Endothelial cell (in vitro differentiated cells): ENCODE results near the gene DRC1. TPM values are rescaled to one million over a fixed set of nuclear protein-coding genes. Genes with fewer than 3 reads are reported as not detected.
"Not testable (repeated sequence)": the region's sequence is repeated elsewhere in the genome, so short reads cannot be mapped to it uniquely, and the experiment has no call there.

Source experiments
- DNase-seq: peaks from one replicate; pipeline ENCODE4 v3.0.0; 2021; ENCODE audit warnings: low spot score
- H3K27ac Mint-ChIP-seq: one replicate; pipeline ENCODE4 v1.8.0; 2021; ENCODE audit warnings: mixed read lengths, inconsistent platforms; ENCODE audit not compliant: unreplicated experiment
- H3K27me3 Mint-ChIP-seq: one replicate; pipeline ENCODE4 v1.8.0; 2021; ENCODE audit warnings: mild to moderate bottlenecking, moderate library complexity, mixed read lengths, inconsistent platforms; ENCODE audit not compliant: unreplicated experiment
- H3K36me3 Mint-ChIP-seq: one replicate; pipeline ENCODE4 v1.8.0; 2021; ENCODE audit warnings: mild to moderate bottlenecking, low read depth, mixed read lengths, inconsistent platforms; ENCODE audit not compliant: unreplicated experiment
- H3K4me1 Mint-ChIP-seq: one replicate; pipeline ENCODE4 v1.8.0; 2021; ENCODE audit warnings: mild to moderate bottlenecking, mixed read lengths, inconsistent platforms; ENCODE audit not compliant: unreplicated experiment
- H3K4me3 Mint-ChIP-seq: one replicate; pipeline ENCODE4 v1.8.0; 2021; ENCODE audit warnings: mild to moderate bottlenecking, mixed read lengths, inconsistent platforms; ENCODE audit not compliant: unreplicated experiment
- H3K9me3 Mint-ChIP-seq: one replicate; pipeline ENCODE4 v1.8.0; 2021; ENCODE audit warnings: mixed read lengths, inconsistent platforms; ENCODE audit not compliant: unreplicated experiment
- long read RNA-seq: library from polyadenylated mRNA; unstranded; transcript quantifications from one replicate; pipeline ENCODE4 v2.0.0, GENCODE V29; 2020; ENCODE audit not compliant: unreplicated experiment
- total RNA-seq: library from RNA; stranded (reverse); fragmentation: NEBNext Ultra II Directional; extraction: Animal tissue kit (Norgen Biotek cat#: 25700); gene quantifications from one replicate; pipeline ENCODE4 v1.2.1, GENCODE V29; 2021; ENCODE audit not compliant: unreplicated experiment
- TF ChIP-seq, protein P1 (sequence below): fragments of 200-600 bp; sonication (generic); IDR thresholded peaks from one replicate; pipeline ENCODE4 v1.5.0; 2021; ENCODE audit warnings: antibody characterized with exemption; ENCODE audit not compliant: unreplicated experiment

Gene DRC1
- total RNA-seq = 0.36 TPM
- long read RNA-seq = 0 reads

DNA sequence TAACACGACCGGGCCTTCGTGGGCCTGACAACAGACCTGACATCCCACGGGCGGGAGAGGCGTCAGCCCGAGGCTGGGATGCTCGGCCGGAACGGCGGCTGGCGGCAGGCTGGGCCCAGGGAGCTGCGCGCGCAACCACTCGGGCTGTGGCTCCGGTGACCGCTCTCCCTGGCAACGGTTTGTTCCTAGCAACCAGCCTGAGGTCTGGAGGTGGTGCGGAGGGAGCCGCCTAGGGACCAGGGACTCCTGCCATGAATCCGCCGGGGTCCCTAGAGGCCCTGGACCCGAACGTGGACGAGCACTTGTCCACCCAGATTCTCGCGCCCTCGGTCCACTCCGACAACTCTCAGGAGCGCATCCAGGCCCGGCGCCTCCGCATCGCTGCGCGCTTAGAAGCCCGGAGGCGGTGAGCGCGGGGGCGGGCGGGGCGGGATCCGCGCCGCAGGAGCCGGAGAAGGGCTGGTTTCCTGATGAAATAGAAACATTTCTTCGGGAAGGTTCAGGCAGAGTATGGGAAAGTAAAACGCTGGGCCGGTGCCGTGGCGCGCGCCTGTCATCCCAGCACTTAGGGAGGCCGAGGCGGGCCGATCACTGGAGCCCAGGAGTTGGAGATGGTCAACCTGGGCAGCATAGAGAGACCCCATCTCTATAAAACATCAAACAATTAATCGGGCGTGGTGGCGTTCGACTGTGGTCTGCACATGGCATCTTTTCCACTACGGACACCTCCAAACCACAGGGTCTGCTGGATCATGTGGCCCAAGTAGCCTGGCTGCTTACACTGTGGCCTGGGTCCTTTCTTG lies at the start of gene DRC1:
Gene DRC1 (plus strand): TSS at position 182 of the 803 bp plus-strand sequence. CDS start 70 bp downstream, at position 252.
- TF ChIP-seq, protein P1, sequence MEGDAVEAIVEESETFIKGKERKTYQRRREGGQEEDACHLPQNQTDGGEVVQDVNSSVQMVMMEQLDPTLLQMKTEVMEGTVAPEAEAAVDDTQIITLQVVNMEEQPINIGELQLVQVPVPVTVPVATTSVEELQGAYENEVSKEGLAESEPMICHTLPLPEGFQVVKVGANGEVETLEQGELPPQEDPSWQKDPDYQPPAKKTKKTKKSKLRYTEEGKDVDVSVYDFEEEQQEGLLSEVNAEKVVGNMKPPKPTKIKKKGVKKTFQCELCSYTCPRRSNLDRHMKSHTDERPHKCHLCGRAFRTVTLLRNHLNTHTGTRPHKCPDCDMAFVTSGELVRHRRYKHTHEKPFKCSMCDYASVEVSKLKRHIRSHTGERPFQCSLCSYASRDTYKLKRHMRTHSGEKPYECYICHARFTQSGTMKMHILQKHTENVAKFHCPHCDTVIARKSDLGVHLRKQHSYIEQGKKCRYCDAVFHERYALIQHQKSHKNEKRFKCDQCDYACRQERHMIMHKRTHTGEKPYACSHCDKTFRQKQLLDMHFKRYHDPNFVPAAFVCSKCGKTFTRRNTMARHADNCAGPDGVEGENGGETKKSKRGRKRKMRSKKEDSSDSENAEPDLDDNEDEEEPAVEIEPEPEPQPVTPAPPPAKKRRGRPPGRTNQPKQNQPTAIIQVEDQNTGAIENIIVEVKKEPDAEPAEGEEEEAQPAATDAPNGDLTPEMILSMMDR = no peak
- no peaks in the 10 kb centered on the region for H3K4me1 Mint-ChIP-seq
- H3K36me3 Mint-ChIP-seq = no peaks in the 10 kb centered on the region
- DNase-seq = peak; percentile 95
- H3K9me3 Mint-ChIP-seq = no peaks in the 10 kb centered on the region
- H3K27me3 Mint-ChIP-seq = peaks cover 3% of the 10 kb centered on the region
- peak within 1 kb of the TSS; percentile 59 for H3K4me3 Mint-ChIP-seq
- peak within 1 kb of the TSS; percentile 52 for H3K27ac Mint-ChIP-seq

DNA sequence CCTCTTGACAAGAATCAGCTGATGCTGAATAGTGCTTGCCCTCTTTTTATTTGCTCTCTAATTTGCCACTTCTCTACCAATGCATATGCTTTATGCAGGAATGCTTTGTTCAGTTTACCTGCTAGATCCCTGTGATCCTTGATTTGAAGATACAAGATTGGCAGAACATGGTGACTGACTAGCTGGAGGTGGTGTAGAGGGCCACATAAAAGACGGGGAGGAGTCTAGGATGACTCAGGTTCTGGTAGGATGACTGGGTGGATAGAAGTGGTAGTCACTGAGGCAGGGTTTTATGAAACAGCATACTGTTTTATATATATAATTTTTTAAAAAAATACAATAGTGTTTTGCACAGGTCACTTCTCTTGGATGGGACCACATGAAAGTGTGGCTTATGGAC lies 48.8 kb upstream of the DRC1 start:
- Mint-ChIP-seq H3K4me1 (peaks cover 5% of the 10 kb centered on the region), H3K9me3 (no peaks in the 10 kb centered on the region), H3K4me3 (peak overlapping the region; percentile 10), H3K27me3 (peaks cover 1% of the 10 kb centered on the region), H3K36me3 (no peaks in the 10 kb centered on the region), H3K27ac (no peak overlapping the region)
- DNase-seq = no peak
- TF ChIP-seq, protein P1 = no peak

DNA sequence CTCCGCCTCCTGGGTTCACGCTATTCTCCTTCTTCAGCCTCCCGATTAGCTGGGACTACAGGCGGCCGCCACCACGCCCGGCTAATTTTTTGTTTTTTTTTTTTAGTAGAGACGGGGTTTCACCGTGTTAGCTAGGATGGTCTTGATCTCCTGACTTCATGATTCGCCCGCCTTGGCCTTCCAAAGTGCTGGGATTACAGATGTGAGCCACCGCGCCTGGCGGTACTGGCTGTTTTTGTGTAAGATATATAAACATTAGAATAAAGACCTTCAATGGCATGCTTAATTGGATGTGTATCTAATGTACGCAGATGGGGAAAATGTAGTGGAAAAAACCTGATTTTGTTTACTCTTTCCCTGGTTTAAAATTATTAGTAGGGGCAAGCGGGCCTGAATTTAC lies 47.3 kb upstream of the DRC1 start:
- not testable (repeated sequence) for H3K27me3 Mint-ChIP-seq, DNase-seq, H3K4me3 Mint-ChIP-seq, H3K9me3 Mint-ChIP-seq, H3K36me3 Mint-ChIP-seq, H3K4me1 Mint-ChIP-seq, H3K27ac Mint-ChIP-seq

DNA sequence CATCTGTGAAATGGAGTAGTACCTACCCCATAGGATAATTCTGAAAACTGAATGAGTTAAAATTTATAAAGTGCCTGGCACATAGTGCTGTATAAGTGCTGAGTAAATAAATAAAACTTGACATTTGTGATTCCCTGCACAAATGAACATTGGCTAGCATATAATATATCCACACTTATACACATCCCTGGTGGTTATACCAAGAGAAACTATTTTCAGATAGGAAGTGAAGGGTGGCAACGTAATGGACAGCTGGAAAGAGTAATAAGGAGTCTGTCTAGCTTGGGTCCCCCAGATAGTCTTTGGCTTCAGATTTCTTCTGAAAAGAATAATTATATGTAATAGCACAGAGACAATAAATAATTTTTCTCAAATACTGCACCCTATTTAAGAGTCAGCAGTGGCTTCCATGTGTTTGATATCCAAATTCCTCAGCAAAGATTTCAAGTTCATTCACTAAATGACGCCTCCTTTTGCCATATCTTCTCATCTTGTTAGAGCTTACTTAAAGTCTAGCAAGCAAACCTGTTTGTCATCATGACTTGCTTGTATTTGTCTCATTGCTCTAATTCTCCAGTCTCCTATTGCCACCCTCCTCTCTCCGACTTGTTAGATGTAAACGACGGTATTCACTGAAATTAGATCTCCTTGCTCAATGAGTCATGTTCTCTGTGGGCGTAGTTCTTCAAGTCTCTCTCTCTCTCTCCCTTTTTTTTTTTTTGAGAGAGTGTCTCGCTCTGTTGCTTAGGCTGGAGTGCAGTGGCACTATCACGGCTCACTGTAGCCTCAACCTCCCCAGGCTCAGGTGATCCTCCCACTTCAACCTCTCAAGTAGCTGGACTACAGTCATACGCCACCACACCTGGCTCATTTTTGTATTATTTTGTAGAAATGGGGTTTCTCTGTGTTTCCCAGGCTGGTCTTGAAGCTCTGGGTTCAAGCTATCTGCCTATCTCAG lies 46.4 kb upstream of the DRC1 start:
- TF ChIP-seq, protein P1 = no peak
- H3K27me3 Mint-ChIP-seq = no peaks in the 10 kb centered on the region

DNA sequence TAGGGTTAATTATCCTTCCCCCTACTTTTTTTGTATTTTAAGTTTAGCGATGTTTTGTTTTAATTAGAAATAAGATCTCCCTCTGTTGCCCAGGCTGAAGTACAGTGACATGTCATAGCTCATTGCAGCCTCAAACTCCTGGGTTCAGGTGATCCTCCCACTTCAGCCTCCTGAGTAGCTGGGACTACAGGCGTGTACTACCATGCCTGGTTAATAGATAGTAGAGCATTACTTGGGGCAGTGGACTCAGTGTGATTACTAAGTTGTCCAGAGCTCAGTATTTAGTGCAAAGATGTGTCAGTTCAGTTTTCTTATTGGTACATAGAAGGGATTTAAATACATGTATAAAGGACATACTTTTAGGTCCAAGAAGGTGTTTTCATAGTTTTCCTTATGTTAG lies 45.6 kb upstream of the DRC1 start:
- no peak overlapping the region for H3K4me3 Mint-ChIP-seq

More for the DNA sequence above, 46.4 kb upstream of the DRC1 start:
- H3K4me1 Mint-ChIP-seq = no peaks in the 10 kb centered on the region
- no peaks in the 10 kb centered on the region for H3K9me3 Mint-ChIP-seq
- DNase-seq = no peak
- no peaks in the 10 kb centered on the region for H3K36me3 Mint-ChIP-seq
- no peak overlapping the region for H3K4me3 Mint-ChIP-seq
- H3K27ac Mint-ChIP-seq = no peak overlapping the region

More for the DNA sequence above, 45.6 kb upstream of the DRC1 start:
- Mint-ChIP-seq H3K4me1 (no peaks in the 10 kb centered on the region), H3K36me3 (no peaks in the 10 kb centered on the region), H3K27me3 (no peaks in the 10 kb centered on the region), H3K9me3 (no peaks in the 10 kb centered on the region), H3K27ac (no peak overlapping the region)
- DNase-seq = no peak
- TF ChIP-seq, protein P1 = no peak
